ENCODE measurements around the gene FARP1.

FARP1 gene

DNA sequence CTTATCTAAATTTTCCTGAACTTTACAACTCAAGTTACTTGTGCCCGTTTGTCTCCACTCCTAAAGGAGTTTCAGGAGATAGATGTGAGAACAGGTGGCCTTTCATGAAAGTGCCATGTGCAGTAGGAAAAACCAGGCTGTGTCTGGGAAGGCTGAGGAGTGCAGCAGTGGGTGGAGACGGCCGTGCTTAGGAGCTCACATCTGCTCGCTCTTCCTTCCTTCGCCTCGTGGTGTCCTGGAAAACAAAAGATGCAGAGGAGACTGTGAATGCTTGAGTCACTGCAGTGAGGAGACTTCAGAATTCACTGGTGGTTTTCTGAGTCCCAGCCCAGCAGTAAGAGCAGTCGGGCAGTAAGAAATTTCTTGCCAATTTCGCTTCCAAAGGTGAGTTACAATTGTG, 172.6 kb downstream of the FARP1 start:
- no peak for DNase-seq

DNA sequence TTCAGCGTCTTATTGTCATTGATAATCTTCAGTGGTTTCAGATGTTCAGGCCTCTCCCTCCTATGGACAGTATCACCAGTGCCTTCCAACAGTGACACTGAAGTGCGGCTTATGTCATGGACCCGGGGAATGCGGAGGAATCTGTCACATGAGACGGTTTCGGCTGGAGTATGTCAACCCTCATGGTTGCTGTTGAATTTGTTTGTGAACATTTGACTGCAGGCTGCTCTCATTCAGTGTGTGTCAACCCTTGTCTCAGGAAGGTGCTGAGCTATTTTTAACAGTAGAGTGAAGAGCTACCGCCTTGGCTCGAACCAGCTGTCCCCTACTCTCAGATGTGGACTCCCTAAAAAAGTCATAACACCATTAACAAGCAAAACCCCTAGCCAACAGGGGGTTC, 173.0 kb downstream of the FARP1 start:
- no peak for DNase-seq

DNA sequence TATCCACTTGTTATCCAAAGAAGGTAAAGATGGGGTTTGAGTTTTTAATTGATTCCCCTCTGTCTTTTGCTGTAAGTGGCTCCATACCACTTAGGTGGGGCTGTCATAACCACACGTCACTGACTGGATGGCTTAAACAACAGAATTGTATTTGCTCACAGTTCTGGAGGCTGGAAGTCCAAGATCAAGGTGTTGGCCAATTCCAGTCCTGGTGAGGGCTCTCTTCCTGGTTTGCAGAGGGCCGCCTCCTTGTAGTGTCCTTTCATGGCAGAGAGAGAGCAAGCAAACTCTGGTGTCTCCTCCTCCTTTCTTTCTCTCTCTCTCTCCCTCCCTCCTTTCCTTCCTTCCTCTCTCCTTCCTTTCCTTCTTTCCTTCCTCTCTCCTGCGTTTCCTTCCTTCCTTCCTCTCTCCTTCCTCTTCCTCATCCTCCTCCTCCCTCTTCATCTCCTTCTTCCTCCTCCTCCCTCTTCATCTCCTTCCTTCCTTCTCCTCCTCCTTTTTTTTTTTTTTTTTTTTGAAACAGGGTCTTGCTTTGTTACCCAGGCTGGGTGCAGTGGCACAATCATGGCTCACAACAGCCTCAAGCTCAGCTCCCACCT, 174.8 kb downstream of the FARP1 start:
- DNase-seq = no peak

DNA sequence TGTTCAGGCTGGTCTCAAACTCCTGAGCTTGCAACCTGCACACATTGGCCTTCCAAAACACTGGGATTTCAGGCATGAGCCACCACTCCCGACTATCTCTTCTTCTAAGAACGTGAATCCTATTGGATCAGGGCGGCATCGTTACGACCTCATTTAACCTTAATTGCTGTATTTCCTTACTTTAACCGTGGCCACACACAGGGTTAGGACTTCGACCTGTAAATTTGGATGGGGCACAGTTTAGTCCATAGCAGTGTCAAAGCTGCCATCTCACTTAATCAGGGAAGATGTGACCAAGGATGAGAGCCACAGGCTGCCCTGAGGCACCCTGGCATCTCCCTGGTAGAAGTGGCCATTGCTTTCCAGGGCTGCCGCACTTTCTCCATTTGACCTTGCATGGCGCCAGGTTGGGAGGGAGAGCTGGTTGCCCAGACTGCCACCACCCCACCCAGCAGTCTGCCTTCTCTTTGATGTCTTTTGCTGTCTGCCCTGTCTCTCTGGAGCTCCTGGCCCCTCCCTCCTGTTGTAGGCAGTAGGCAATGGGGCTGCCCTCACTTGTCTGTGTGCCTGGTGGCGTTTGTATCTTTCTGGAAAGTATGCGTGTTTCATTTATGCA, 175.5 kb downstream of the FARP1 start:
- no peak for DNase-seq

DNA sequence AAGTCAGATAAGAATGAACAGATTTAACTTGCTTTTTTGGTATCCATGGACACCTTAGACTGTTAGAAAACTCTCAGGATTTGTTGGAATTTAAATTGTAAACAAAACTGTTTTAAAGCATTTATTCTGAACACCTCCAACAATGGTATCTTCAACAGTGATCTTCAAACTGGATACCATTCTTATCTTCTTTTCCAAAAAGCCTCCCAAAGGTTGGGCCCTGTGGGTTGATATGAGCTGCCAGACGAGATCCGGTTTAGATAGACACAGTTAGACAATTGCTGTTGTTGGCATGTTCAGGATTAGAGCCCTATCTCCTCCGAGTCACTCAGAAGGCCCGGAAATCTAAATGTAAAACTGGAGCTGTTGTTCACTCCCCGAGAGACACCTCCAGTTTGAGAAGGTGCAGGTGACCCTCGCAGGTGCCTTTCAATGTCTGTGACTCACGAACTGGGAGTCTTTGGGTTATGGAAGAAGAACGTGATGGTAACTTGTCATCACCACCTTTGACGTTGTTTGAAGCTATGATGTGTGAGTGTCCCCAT, 177.7 kb downstream of the FARP1 start:
- no peak for DNase-seq

DNA sequence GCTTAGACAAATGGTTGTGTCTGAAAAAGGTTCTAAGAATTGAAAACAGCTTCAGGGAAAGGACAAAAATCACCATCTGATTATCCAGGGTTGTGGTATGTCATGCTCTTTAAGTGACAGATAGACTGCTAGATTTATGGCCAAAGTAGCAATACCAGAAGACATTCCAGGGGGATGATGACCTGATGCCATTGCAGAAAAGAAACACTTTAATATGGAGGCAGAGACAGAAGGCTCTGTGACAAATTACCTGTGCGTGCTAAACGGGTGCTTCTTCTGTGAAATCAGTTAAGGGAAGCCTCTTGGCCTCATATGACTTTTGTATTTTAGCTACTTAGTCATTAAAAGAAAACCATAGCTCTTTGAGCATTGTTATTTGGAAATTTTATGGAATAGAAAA, 178.5 kb downstream of the FARP1 start:
- no peak for DNase-seq

DNA sequence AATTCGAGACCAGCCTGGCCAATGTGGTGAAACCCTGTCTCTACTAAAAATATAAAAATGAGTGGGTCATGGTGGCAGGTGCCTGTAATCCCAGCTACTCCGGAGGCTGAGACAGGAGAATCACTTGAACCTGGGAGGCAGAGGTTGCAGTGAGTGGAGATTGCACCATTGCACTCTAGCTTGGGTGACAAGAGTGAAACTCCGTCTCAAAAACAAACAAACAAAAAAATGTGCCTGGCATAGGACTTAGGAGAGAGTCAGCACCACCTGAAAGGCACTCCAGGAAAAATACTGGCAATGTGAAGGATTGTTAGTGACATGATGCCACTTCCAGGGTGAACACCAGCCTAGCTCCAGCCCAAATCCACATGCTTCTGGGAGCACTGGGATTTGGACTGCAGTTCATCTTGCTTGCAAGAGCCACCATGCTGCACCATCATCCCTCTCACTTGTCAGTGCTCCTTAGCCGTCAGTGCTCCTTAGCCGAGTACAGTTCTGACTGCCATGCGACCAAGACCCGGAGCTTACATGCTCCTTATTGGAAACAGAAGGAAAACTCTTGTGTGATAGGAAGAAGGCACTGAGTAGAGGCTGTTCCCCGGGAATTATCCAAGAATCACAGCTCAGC, 179.3 kb downstream of the FARP1 start:
- no peak for DNase-seq

DNA sequence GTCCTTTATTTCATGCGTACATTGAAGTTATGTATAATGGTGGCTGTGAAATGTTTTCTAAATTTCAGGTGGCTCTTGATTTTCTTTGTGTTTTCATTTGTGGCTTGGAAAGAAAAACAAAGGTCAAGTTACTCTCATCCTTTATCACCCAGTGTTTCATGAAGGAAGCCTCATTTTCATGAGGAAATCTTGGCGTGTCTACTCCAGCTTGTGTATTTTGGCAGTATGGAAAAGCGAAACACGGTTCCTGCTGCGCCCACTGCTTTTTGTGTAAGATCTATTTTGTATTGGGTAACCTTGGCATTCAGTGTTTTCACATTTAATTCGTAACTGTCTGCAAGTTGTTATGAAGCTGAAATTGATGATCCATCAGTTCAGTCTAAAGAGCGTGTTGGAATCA, 181.2 kb downstream of the FARP1 start:
- no peak for DNase-seq

DNA sequence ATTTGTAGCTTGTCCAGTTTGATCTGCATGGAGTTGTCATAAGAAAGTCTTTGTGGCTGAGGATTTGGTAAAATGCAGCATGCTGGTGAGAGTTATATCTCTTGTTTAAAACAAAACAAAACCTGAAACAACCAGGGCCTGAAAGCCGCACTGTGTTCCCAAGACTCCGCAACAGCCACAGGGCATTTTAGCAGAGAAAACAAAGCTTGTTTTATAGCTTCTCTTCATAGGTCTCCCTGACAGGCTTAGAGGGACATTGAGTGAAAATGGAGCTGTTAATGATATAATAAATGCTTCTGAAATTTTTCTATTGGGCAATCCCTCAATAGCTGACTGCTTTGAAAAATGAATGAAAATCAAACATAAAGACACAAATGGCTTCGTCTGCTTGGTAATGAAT, 182.8 kb downstream of the FARP1 start:
- no peak for DNase-seq

DNA sequence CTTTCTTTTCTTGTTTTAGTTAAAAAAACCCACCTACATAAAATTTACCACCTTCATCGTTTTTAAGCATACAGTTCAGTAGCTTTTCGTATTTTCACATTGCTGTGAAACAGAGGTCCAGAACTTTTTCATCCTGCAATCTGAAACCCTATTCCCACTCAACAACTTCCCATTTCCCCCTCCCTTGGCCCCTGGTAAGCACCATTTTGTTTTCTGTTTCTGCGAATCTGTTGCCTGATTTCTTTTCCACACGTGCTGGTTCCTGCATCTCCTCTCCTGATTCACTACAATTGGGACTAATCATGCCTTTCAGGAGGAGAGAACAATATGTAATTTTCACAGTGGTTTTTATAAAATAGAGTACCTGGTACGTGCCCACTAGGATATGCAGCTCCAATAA, 183.4 kb downstream of the FARP1 start:
- DNase-seq = no peak

DNA sequence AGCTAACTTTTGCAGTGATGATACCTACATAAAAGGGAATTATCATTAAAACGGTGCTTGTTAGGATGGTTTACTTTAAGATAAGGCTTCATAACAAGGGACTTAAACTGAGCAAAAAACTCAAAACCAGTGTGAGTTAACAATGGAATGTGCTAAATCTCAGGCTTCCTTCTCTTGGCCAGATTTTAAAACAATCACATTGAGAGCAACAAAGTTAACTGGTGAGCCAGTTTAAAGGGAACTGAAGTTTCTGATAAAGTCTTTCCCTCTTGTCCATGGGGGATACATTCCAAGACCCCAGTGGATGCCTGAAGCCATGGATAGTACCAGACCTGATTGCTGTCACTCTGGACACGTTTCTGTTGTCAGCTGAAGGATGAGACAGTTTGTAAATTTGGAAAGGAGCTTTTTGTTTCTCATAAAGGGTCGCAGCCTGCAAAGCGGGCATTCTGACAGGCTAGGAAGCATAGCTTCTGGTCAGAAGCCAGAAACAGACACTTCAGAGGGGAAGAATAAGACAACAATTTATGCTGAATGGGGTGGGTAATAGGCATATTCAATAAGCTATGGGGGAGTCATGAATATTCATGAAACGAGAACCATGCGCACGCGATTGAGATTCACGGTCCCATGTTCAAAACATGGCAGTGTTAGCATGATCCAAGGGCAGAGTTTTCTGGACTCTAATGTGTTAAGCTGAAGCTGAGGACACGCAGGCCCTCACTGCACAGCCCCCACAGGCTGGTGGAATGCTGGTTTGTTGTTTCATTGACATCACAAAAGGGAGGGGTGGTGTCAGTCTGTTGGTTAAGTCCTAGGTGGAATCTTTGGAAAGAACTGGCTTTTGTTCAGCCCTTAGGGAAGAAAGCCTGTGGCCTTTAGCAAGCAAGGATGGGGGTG, 184.7 kb downstream of the FARP1 start:
- no peak for DNase-seq

DNA sequence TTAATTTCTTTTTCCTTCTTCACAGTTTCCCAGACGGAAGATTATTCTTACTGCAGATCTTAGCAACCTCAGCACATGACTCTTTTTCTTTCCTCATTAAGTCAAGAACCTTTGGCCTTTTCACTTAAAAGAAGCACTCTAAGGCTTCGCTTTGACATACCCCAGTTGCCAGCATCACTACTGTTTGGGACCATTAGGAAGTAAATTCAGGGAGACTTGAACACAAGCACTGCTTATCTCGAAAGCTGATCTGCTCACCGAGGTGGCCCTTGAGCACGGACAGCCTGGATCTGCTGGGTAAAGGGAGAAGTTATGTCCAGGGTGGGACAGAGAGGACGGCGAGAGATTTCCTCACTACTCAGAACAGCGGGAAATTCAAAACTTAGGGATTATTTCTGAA, 185.6 kb downstream of the FARP1 start:
- no peak for DNase-seq

DNA sequence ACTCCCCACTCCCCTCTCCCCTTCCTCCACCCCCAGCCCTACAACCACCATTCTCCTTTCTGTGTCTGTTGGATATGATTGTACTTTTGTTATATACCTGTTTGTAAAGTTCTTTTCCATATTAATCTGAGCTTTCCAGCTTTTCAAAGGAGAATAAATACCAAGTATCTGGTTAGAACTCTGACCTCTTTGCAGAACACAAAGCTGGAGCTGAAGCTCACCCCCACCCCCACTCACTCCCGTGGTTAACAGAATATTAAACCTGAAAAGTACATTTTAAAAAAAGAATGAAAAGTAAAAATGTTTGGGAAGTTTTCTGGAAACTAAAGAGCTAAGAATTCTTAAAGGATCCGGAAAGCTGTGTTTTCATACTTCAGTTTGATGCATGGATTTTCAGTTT, 189.3 kb downstream of the FARP1 start:
- DNase-seq = no peak

DNA sequence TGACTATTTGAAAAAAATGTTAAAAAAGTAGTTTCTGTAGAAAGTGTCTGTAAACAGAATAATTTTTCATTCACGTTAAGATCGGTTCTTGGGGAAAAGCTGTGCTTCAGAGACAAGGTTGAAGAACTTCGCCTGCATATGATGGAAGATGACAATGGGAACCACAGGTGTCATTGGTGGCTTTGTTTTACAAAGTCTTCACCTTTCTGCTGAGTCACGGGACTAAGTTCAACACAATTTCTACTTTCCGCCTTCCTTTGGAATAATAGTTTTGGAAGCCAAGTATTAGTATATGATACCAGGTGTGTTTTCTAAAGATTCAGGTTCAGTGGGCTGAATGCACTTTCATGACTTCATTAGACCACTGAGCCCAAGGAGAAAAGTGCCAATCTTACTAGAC, 189.8 kb downstream of the FARP1 start:
- DNase-seq = no peak

DNA sequence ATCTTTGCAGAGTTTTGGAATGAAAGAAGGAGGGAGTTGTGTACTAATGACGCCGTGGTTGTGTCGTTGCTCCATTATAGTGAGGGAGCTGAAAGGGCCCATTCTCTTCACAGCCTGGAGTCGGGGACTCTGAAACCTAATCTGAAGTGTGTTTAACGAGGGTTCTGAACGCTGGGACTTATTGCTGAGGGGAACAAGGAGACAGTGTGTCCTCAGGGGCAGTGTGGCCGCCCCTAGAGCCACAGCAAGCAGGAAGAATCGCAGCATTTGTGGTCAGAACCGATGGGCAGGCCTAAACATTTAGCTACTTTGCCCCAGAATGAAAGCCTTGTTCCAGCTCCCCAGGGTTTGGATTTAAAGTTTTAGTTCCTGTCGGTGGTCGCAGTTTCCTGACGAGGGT, 190.6 kb downstream of the FARP1 start:
- DNase-seq = no peak

DNA sequence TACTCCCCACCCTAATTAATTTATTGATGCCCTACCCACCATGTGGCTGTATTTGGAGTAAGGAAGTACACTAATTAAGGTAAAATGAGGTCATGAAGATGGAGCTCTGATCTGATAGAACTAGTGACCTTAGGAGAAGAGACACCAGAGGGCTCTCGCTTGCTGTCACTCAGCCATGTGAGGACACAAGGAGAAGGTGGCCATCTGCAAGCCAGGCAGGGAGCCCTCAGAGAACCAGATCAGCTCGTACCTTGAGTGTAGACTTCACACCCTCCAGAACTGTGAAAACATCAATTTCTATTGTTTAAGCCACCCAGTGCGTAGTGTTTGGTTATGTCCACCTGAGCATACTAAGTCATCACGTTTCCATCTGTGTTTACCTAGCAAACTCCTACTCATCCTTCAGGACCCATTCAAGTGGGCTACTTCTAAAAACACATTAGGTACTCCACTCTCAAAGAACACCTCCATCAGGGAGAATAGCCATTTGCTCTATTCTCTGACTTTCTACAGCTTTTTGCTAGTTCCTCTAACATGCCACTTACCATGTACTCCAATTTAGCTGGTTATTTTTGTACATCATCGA, 191.8 kb downstream of the FARP1 start:
- no peak for DNase-seq

DNA sequence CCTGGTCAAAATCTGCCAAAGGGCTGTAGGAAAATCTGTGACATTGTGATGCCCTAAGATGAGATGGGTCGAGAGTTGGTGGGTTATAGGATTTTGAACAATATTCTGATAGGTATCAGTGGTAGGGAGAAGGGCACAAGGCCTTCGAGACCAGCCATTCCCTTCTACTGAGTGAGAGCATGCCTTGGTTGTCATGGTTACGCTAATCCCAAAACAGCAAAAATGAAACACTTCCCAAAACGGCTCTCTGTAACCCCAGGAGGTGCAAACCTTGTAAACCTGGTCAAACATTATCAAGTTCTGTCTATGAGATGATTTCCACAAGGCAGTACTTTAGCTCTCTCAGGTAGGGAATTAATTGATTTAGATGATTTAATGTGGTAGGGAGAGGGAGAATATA, 192.8 kb downstream of the FARP1 start:
- no peak for DNase-seq

DNA sequence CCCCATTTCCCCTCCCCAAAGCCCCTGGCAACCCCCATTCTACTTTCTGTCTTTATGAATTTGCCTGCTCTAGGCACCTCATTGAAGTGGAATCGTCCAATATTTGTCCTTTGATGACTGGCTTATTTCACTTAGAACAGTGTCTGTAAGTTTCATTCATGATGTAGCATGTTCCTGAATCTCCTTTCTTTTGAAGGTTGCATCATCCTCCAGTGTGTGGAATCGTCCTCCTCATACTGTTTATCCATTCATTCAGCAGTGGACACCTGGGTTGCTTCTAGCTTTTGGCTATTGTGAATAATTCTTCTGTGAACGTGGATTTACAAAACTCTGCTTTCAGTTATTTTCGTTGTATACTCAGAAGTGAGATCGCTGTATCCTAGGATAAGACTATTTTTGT, 195.4 kb downstream of the FARP1 start:
- DNase-seq = no peak

DNA sequence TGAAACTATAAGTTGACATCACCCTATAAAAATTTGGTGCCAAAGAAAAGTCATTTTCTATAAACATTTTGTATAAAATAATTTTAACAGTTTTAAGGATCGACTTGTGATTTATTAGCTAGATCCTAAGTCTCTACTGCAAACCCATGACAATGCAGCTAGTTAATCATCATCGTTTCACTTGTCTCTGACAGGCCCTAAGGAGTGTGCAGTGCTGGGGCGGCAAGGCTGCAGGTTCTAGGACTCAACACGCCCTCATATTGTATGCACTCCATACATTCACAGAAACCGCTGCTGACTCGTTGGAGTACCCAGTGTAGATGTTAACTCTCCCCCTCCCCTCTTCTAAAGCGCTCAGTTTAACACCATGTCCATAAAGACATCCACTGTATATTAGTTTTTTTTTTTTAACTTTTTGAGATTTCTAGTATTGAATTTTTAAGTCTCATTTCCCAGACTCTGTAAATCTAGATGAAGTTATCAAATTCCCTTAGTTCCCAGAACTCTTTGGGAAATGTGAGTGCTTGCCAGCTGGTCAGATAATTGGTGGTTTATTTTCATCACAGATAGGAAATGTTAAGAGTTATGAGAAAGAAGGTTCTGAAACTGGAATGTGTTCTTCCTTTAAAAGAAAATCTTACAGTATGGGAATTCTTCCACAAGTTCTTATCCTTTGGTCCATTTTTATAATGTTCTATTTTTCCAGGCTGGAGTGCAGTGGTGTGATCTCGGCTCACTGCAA, 197.0 kb downstream of the FARP1 start:
- DNase-seq = no peak

DNA sequence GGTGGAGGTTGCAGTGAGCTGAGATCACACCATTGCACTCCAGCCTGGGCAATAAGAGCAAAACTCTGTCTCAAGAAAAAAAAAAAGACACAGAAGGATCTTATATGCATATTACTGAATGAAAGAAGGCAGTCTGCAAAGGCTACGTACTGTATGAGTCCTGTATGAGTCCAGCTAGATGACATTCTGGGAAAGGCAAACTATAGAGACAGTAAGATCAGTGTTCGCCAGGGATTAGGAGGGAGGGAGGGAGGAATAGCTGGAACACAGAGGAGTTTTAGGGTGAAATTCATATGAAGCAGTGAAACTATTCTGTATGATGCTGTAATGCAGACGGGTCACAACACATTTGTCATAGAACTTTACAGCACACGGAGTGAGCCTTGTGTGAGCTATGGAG, 200.1 kb downstream of the FARP1 start:
- DNase-seq = no peak

DNA sequence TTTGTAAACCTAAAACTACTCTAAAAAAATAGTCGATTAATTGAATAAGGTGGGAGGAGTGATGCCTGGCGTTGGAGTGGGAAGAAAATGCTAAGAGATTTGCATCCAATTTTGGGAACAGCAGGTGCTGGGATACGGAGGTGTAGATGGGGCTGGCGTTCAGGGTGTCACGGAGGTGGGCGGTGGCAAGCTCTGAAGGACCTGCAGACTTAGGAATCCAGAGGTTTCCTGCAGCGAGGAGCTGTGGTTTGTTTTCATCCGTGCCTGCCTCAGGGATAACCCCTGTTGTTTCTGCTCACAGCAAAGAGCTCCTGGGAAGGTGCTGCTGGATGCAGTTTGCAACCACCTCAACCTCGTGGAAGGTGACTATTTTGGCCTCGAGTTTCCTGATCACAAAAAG, 200.6 kb downstream of the FARP1 start:
- no peak for DNase-seq

DNA sequence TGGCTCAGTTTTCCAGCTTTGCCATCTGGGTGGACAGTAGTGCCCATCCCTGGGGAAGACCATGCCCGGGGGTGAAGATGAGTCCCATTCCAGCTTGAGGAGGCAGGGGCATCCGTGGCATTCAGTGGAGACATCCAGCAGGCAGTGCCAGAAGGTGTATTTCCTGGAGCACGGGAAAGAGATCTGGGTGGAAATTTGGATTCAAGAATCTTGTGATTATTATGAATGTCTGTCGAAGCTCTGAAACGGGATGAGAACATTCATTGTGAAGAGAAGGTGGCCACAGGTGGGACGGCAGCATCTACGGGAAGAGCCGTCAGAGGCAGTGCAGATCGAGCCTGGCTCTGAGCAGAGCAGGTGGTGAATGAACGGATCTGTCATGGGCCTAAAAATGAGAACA, 201.5 kb downstream of the FARP1 start:
- DNase-seq = no peak

All from NCI-H1436 treated with DMSO at 0.1 percent for 48 hours (cell line).